NCI-H226 (cell line): ENCODE measurements around the gene PREX1.
"Not testable (repeated sequence)": the region's sequence is repeated elsewhere in the genome, so short reads cannot be mapped to it uniquely, and the experiment has no call there.

Experiments used
- DNase-seq: peaks from one replicate; pipeline ENCODE4 v3.0.0-alpha.2; 2015

Gene PREX1

DNA sequence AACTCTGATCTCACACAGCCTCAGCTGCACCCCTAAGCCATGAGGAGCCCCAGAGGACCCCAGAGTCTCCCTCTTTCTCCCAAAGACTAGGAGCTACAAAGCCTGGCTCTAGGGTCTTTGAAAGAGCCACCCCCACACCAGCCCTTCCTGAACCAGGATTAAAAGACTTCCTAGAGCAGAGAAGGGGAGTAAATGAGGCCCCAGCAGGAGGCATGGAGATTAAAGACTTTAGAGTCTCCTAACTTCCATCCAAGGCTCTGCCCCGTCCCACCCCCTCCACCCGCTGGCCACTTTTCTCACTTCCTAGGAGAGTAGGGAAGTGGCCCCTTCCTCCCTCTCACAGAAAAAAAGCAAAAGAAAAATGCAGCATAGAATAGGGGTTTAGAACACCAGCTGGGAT lies 1.7 kb downstream of the PREX1 start:
- DNase-seq, result no peak

GRCh38 chr20:48825566-48825920 lies 2.3 kb downstream of the PREX1 start:
- no peak for DNase-seq

GRCh38 chr20:48824830-48825565 lies 2.8 kb downstream of the PREX1 start:
- no peak for DNase-seq

GRCh38 chr20:48823960-48824498 lies 3.8 kb downstream of the PREX1 start:
- peak; percentile 75 for DNase-seq

DNA sequence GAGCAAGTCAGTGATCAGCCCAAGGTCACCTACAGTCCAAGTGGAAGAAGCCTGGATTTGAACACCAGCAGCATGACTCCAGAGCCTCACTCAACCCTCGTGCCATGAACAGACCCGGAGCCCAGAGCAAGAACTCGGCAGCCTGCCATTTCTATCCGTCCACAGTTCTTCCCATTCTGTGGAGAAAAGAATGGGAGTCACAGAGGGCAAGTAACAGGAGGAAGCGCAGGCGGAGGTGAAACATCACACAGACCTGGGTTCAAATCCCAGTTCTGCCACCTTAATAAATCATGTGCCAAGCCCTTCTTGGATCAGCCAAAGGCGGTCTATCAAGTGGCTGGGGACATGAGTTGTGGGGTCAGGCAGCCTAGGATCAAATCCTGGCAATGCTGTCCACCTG lies 4.3 kb downstream of the PREX1 start:
- DNase-seq, result no peak

DNA sequence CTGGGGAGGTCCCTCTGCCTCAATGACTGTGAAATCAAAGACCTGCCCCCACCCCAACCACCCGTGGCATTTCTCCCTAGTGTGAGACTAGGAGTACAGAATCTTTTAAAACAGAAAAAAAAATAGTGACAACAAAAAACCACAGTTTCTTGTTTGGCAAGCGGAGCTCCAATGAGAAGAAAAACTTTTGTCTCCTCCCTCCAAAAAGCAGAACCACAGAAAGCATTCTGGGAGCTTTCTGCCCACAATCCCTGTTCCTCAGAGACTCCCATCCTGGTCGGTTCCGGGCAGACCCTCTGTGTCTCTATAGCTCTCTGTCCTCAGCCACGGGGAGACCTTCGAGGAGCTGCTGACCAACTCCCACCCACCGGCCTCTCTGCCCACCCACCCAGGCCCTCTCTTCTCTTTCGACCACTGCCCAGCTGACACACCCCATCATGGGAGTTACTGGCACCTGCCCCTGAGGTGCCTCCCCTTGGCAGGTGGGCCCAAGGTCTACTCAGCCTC lies 4.9 kb downstream of the PREX1 start:
- DNase-seq, result no peak

DNA sequence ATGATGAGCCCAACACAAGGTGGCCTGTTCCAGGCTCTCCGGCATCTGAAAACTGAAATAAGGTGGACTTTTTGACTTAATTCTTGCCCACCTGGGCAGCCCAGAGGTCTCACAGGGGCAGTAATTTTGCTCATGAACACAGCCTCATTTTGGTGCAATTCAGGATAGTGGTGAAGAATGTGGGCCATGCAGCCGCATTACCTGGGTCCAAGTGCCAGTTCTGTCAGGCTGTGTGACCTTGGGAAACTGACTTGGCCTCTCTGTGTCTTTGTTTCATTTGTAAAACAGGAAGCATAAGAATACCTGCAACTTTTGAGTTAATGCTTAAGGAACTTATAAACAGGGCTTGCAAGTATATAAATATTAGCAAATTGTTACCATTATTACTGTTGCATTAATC lies 5.6 kb downstream of the PREX1 start:
- no peak for DNase-seq

- DNase-seq, result no peak
Observed at GRCh38 chr20:48821261-48821920, 6.4 kb downstream of the PREX1 start.

- no peak for DNase-seq
Observed at GRCh38 chr20:48820649-48820973, 7.2 kb downstream of the PREX1 start.

DNA sequence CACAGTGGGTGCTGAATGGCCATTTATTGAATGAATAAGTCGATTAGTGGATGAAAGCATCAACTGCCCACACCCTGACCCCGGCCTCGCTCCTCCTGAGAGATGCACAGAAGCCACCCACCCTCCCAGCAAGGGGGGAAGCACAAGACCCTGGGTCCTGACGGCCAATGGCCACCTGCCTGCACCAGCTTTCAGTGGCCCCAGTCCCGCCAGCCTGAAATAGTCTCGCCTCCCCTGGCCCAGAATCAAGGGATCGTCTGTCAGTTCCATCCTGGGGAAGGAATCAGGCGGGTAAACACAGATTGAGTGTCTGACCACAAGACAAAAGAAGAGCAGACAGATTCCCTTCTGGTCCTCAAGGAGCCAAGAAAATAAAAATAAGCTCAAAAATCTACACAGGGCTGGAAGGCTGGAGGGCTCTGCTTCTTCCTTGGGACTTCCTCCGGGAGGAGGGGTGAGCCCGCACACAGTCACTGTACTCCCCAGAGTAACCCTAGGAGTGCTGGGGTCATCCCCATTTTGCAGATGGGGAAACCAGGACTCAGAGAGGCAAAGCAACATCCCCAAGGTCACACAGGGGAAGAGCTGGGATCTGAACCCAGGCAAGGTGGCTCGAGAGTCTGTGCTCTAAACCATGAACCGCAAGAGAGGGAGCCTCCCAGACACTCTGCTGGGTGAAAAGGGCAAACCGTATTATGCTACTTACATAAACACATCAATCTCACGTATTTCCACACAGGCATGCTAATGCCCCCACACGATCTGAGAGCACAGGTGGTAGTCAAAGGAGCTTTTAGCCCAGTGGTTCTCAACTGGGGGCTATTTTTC lies 7.8 kb downstream of the PREX1 start:
- DNase-seq, result no peak

DNA sequence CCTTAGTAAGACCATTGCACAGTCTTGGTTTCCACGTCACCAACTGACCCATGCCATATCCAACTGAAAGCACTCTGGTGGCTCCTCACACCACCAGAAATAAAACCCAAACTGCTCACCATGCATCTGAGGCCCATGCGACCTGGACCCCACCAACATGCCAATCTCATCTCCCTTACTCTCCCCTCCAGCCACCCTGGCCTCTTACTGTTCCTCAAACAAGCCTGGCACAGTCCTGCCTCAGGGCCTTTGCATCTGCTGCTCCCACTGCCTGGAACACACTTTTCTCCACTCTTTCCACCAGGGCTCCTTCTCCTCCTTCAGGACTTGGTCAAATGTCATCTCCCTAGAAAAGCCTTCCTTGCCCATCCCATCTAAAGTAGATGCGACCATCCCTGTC lies 8.7 kb downstream of the PREX1 start:
- DNase-seq, result no peak

GRCh38 chr20:48818481-48818987 lies 9.3 kb downstream of the PREX1 start:
- no peak for DNase-seq

DNA sequence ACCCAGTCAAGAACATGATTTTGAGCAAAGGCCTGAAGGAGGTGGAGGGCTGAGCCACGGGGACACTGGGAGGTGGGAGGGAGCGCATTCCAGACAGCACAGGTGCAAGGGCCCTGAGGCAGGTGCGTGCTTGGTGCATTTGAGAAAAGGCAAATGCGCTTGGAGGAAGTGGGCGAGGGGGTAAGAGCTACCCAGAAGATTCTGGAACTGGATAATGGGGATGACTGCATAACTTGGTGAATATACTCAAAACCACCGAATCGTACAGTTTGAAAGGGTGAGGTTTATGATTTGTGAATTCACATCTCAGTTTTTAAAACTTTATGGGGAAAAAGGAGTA lies 9.8 kb downstream of the PREX1 start:
- no peak for DNase-seq

GRCh38 chr20:48817367-48818030 lies 10.3 kb downstream of the PREX1 start:
- no peak for DNase-seq

DNA sequence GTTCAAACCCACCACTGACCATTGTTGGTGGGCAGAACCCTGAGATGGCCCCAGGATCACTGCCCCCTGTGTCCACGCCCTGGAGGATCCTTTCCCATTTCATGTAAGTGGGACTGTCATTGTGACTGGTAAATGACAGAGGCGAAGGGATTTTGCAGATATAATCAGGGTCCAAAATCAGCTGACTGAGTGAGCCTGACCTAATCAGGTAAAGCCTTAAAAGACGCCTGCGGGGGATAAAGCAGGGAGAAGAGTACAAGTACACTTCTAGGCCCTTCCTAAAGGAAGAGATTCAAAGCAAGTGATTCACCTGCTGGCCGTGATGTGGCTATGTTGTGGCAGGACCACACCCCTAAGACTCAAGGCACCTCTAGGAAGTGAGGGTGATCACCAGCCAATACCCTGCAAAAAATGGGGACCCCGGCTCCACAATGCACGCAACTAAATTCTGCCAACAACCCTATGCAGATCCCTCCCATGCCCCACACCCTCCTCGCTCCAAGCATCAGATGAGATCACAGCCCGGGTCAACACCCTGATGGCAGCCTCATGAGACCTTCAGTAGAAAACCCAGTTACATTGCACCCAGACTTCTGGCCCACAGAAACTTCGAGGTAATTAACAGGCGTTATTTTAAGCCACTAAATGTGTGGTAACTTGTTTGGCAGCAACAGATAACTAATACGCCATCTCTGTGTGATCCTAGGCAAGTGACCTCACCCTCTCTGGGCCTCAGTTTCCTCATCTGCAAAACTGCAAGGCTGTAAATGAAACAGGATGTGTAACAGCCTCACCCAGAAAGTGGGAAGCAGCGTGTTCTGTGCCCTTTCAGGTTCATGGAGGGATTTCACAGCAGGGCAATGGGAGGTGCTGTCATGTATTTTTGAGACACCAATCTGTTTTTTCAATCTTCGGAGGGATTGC lies 11.3 kb downstream of the PREX1 start:
- no peak for DNase-seq

GRCh38 chr20:48815537-48815936 lies 12.3 kb downstream of the PREX1 start:
- DNase-seq, result no peak

- no peak for DNase-seq
Observed at GRCh38 chr20:48814633-48815032, 13.2 kb downstream of the PREX1 start.

DNA sequence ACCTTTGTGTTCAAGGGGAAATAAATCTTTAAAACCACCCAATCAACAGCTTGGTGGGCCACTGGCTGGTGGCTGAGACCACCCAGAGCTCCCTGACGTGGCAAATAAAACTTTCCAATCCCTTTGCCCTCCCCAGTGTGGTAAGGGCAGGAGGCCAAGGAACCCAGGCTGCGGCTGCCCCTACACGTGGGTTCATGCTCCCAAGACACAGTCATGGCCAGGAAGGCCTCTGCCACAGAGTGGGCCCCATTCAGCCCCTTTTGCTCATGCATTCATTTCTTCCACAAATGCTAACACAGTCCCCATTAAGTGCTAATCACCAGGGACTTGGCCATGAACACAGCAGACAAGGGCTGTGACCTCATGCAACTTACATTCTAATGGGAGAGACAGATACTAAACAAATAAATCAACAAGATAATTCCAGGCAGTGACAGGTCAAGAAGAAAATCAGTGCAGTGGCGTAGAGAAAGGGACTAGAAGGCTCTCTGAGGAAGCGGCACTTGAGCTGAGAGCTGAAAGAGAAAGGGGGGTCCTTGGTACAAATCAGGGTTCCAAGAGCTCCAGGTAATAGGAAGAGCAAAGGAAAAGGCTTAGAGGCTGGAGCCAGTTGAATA lies 13.8 kb downstream of the PREX1 start:
- no peak for DNase-seq

GRCh38 chr20:48813446-48813747 lies 14.4 kb downstream of the PREX1 start:
- no peak for DNase-seq

- no peak for DNase-seq
Observed at GRCh38 chr20:48812600-48813445, 15.0 kb downstream of the PREX1 start.

DNA sequence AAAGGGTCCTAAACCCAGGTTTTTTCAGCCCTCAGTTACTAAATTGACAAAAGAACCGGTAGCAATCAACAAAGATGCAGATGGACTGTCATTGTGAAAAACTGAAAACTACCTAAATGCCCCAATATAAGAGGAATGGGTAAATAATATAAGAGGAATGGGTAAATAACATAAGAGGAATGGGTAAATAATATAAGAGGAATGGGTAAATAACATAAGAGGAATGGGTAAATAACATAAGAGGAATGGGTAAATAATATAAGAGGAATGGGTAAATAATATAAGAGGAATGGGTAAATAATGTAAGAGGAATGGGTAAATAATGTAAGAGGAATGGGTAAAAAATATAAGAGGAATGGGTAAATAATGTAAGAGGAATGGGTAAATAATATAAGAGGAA lies 15.7 kb downstream of the PREX1 start:
- DNase-seq, result not testable (repeated sequence)
